ENCODE results near the gene FBXO46. TPM values are rescaled to one million over a fixed set of nuclear protein-coding genes. Genes with fewer than 3 reads are reported as not detected.

The FBXO46 gene
- total and polyA plus RNA-seq, 2 of the 13 experiments (the other 11 are each of a cell fraction or from before 2014, with no cell fraction given) = 6.2 to 6.4 TPM

DNA sequence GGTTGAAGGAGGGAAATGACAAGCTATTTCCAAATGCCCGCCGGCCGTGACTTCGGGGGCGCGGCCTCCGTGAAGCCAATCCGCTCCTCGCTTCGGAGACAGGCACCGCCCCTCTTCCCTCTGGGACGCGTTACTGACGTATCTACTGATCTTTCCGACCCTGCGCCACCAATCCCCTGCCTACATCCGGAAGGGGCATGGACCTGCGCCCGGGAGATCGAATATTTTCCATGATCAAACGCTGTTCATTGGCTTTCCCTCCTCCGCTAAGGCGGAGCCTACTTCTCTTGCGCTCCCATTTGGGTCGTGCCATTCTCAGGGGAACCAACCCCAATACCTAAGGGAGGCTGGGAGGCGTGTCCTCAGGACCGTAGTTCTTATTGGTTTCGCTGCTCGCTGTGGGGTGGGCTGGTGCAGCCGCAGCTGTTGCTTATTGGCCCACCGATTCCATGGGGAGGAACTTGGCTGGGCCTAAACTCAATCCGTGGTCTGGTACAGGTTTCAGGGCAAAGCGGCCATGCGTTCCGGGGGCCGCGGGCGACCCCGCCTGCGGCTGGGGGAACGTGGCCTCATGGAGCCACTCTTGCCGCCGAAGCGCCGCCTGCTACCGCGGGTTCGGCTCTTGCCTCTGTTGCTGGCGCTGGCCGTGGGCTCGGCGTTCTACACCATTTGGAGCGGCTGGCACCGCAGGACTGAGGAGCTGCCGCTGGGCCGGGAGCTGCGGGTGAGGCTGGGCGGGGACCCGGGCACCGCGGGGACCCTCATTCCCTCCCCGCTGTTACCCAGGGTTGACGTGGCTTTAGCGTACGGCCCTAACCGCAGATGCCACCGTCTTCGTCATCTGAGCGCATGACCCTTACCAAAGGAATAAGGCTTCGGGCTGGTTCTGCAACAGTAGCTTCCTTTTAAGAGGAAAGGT is 38.2 kb downstream of the FBXO46 start, which contains the start of gene QPCTL (continued):
- TF ChIP-seq, protein P1, sequence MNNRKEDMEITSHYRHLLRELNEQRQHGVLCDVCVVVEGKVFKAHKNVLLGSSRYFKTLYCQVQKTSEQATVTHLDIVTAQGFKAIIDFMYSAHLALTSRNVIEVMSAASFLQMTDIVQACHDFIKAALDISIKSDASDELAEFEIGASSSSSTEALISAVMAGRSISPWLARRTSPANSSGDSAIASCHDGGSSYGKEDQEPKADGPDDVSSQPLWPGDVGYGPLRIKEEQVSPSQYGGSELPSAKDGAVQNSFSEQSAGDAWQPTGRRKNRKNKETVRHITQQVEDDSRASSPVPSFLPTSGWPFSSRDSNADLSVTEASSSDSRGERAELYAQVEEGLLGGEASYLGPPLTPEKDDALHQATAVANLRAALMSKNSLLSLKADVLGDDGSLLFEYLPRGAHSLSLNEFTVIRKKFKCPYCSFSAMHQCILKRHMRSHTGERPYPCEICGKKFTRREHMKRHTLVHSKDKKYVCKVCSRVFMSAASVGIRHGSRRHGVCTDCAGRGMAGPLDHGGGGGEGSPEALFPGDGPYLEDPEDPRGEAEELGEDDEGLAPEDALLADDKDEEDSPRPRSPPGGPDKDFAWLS (CRISPR knock-in tag; IDR thresholded peaks at IDR 0.05; ENCODE audit: borderline replicate concordance) = no peak
- 0 out of 2 replicates have a peak, but pooled peaks have one; percentile 48 for TF ChIP-seq SNAI1 (CRISPR knock-in tag; IDR thresholded peaks at IDR 0.05; ENCODE audit: borderline replicate concordance)
- 0 out of 2 replicates have a peak, but pooled peaks have one; percentile 47 for TF ChIP-seq RELA (CRISPR knock-in tag; IDR thresholded peaks at IDR 0.05)
- TF ChIP-seq PHF20 (CRISPR knock-in tag; IDR thresholded peaks at IDR 0.05) = peak; percentile 5; the same call in 1 of the 2 replicates
- TF ChIP-seq, protein P2, sequence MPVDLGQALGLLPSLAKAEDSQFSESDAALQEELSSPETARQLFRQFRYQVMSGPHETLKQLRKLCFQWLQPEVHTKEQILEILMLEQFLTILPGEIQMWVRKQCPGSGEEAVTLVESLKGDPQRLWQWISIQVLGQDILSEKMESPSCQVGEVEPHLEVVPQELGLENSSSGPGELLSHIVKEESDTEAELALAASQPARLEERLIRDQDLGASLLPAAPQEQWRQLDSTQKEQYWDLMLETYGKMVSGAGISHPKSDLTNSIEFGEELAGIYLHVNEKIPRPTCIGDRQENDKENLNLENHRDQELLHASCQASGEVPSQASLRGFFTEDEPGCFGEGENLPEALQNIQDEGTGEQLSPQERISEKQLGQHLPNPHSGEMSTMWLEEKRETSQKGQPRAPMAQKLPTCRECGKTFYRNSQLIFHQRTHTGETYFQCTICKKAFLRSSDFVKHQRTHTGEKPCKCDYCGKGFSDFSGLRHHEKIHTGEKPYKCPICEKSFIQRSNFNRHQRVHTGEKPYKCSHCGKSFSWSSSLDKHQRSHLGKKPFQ (CRISPR knock-in tag; IDR thresholded peaks at IDR 0.05; ENCODE audit: insufficient replicate concordance) = no peak
- TF ChIP-seq NONO (IDR thresholded peaks at IDR 0.05) = no peak
- peak; percentile 4 for TF ChIP-seq NONO (CRISPR knock-in tag; conservative IDR thresholded peaks at IDR 0.05)
- no peak for TF ChIP-seq BRCA1 (CRISPR knock-in tag; IDR thresholded peaks at IDR 0.05)
- TF ChIP-seq KMT2A (CRISPR knock-in tag; IDR thresholded peaks at IDR 0.05) = no peak
- no peak for TF ChIP-seq HOXA5 (CRISPR knock-in tag; IDR thresholded peaks at IDR 0.05)
- no peak for TF ChIP-seq ZNF24 (IDR thresholded peaks at IDR 0.05)
- TF ChIP-seq PRPF4 (IDR thresholded peaks at IDR 0.05; ENCODE audit: low read depth, low read length, poor library complexity, severe bottlenecking) = no peak
- TF ChIP-seq ZMYM2 (CRISPR knock-in tag; IDR thresholded peaks at IDR 0.05) = 0 out of 2 replicates have a peak, but pooled peaks have one; percentile 49
- TF ChIP-seq, protein P3, sequence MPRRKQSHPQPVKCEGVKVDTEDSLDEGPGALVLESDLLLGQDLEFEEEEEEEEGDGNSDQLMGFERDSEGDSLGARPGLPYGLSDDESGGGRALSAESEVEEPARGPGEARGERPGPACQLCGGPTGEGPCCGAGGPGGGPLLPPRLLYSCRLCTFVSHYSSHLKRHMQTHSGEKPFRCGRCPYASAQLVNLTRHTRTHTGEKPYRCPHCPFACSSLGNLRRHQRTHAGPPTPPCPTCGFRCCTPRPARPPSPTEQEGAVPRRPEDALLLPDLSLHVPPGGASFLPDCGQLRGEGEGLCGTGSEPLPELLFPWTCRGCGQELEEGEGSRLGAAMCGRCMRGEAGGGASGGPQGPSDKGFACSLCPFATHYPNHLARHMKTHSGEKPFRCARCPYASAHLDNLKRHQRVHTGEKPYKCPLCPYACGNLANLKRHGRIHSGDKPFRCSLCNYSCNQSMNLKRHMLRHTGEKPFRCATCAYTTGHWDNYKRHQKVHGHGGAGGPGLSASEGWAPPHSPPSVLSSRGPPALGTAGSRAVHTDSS (CRISPR knock-in tag; conservative IDR thresholded peaks at IDR 0.05) = no peak
